ENCODE data around the gene PHF21B.

- TF ChIP-seq EZH2 (IDR thresholded peaks at IDR 0.05; ENCODE audit: low read length) = no peak
- TF ChIP-seq CTCF (optimal IDR thresholded peaks at IDR 0.05 in 1 of 3, IDR thresholded peaks at IDR 0.05 in 1 of 3, conservative IDR thresholded peaks at IDR 0.05 in 1 of 3; ENCODE audit: extremely low read depth in 1 of 3, insufficient read depth in 2 of 3, low read length in 3 of 3) = no peak
These were observed 116.7 kb downstream of the PHF21B start for GRCh38 chr22:44892803-44893730.

All from keratinocyte (primary cell).